Upper lobe of left lung (tissue), 6 donors: ENCODE data around the gene NR5A1. TPM values are rescaled to one million over a fixed set of nuclear protein-coding genes. Genes with fewer than 3 reads are reported as not detected.

Experiments used
- ATAC-seq, 2 donors: fragments of 200-7000 bp; cut with Tn5 transposase; one replicate each; pipeline ENCODE4 v1.9.1; 2022; ENCODE audit warnings: mild to moderate bottlenecking in 2 of 2, moderate library complexity in 2 of 2; ENCODE audit not compliant: low FRiP score in 2 of 2
- DNase-seq, 2 donors: peaks; one replicate each; pipeline ENCODE4 v3.0.0-alpha.2; 2019 to 2020
- H3K27ac ChIP-seq, 4 donors: fragments of 200-600 bp; sonication (generic); one replicate each; pipeline ENCODE4 v1.5.1; 2016 to 2019
- H3K27me3 ChIP-seq, 4 donors: fragments of 200-600 bp; sonication (generic); one replicate each; pipeline ENCODE4 v1.5.1; 2017 to 2019
- H3K36me3 ChIP-seq, 4 donors: fragments of 200-600 bp; sonication (generic); one replicate each; pipeline ENCODE4 v1.5.1; 2016 to 2019
- H3K4me1 ChIP-seq, 4 donors: fragments of 200-600 bp; sonication (generic); one replicate each; pipeline ENCODE4 v1.5.1; 2018 to 2019
- H3K4me3 ChIP-seq, 4 donors: fragments of 200-600 bp; sonication (generic); one replicate each; pipeline ENCODE4 v1.5.1; 2017 to 2019; ENCODE audit warnings: mild to moderate bottlenecking in 2 of 4, moderate library complexity in 1 of 4
- H3K9me3 ChIP-seq, 4 donors: fragments of 200-600 bp; sonication (generic); one replicate each; pipeline ENCODE4 v1.5.1; 2018 to 2019
- EP300 ChIP-seq, 4 donors: sonication (generic); formaldehyde crosslinking; IDR thresholded peaks; one replicate each; pipeline ENCODE4 v1.5.1; 2017; ENCODE audit warnings: antibody characterized with exemption in 4 of 4, control low read depth in 2 of 4
- POLR2A ChIP-seq, 4 donors: fragments of 450-650 bp; IDR thresholded peaks; one replicate each; pipeline ENCODE4 v1.5.1; 2016 to 2017; ENCODE audit warnings: antibody characterized with exemption in 4 of 4, mild to moderate bottlenecking in 2 of 4
- POLR2AphosphoS5 ChIP-seq, 2 donors: sonication (generic); formaldehyde crosslinking; IDR thresholded peaks; one replicate each; pipeline ENCODE4 v1.5.1; 2017; ENCODE audit warnings: antibody characterized with exemption in 2 of 2
- WGBS, 2 donors: methylation state at CpG; one replicate each; pipeline ENCODE4 v1.1.5; 2017 to 2018; 5-methylcytosine and 5-hydroxymethylcytosine counted together
- total RNA-seq, 6 donors: library from RNA; depleted of rRNA in 4 of 6; stranded (reverse); fragments of >200 nt in 4 of 6; gene quantifications; one replicate each; pipeline versions ENCODE4 v1.1.0 to v1.2.1, GENCODE V29; 2016 to 2021
- TF ChIP-seq, protein P1 (sequence below), 6 experiments: fragments of 450-650 bp in 4 of 6; fragments of 200-600 bp in 2 of 6; sonication (generic) in 2 of 6; IDR thresholded peaks; one replicate each; pipeline ENCODE4 v1.5.1; 2016 to 2019; ENCODE audit warnings: antibody characterized with exemption in 6 of 6
- donor health status: DM: no; HTN: no; CAD: no; lungs with moderate emphysema.
- donor health status: DM: no; HTN: yes; CAD: no; lungs with severe emphysema.

Gene NR5A1
- total RNA-seq, 6 donors from 2014 or later: 0.30 to 0.49 TPM; not detected in 4

DNA sequence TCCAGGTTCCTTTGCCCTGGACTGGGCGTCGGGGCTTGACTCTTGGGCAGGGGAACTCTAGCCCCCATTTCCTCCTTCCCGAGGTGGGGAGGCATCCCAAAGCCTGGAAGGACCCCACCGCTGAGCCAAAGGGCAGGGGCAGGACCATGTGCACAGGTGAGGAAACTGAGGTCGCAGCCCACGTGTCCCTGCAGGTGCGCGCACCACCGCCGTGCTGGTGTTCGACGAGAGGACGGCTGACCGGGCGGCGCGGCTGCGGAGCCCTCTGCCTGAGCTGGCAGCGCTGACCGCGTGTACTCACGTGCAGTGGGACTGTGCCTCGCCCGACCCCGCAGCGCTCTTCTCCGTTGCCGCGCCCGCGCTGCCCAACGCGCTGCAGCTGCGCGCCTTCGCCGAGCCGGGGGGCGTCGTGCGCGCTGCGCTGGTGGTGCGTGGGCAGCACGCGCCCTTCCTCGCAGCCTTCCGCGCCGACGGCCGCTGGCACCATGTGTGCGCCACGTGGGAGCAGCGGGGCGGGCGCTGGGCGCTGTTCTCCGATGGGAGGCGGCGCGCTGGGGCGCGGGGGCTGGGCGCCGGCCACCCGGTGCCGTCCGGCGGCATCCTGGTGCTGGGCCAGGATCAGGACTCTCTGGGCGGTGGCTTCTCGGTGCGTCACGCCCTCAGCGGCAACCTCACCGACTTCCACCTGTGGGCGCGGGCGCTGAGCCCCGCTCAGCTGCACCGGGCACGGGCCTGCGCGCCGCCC, 54.2 kb downstream of the NR5A1 start:
- peaks cover 0 to 32% (median 22%) of the 10 kb centered on the region in 4 donors for H3K27me3 ChIP-seq
- H3K4me3 ChIP-seq: peak overlapping the region in 3 of 4 donors; percentile 18 to 31 (median 29)

GRCh38 chr9:124452326-124452725, 54.9 kb downstream of the NR5A1 start:
- Histone ChIP-seq H3K9me3 (no peaks in the 10 kb centered on the region), H3K27ac (no peak overlapping the region), H3K4me3 (no peak overlapping the region), H3K27me3 (peaks cover 0 to 32% (median 22%) of the 10 kb centered on the region in 4 donors), H3K36me3 (no peaks in the 10 kb centered on the region), H3K4me1 (peaks cover 0 to 20% (median 9%) of the 10 kb centered on the region in 4 donors)
- ATAC-seq: no peak
- DNase-seq: peak in 1 of 2 donors; percentile 55
- 85 to 86% methylated on average over 10 to 14 of the region's 19 CpGs for WGBS, 2 donors
- TF ChIP-seq, protein P1, sequence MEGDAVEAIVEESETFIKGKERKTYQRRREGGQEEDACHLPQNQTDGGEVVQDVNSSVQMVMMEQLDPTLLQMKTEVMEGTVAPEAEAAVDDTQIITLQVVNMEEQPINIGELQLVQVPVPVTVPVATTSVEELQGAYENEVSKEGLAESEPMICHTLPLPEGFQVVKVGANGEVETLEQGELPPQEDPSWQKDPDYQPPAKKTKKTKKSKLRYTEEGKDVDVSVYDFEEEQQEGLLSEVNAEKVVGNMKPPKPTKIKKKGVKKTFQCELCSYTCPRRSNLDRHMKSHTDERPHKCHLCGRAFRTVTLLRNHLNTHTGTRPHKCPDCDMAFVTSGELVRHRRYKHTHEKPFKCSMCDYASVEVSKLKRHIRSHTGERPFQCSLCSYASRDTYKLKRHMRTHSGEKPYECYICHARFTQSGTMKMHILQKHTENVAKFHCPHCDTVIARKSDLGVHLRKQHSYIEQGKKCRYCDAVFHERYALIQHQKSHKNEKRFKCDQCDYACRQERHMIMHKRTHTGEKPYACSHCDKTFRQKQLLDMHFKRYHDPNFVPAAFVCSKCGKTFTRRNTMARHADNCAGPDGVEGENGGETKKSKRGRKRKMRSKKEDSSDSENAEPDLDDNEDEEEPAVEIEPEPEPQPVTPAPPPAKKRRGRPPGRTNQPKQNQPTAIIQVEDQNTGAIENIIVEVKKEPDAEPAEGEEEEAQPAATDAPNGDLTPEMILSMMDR (IDR thresholded peaks at IDR 0.05): no peak
- no peak for TF ChIP-seq EP300 (IDR thresholded peaks at IDR 0.05)
- no peak for TF ChIP-seq POLR2A (IDR thresholded peaks at IDR 0.05)
- TF ChIP-seq POLR2AphosphoS5 (IDR thresholded peaks at IDR 0.05): no peak

More for the DNA sequence above, 54.2 kb downstream of the NR5A1 start:
- DNase-seq: peak in 1 of 2 donors; percentile 79
- Histone ChIP-seq H3K4me1 (peaks cover 0 to 20% (median 9%) of the 10 kb centered on the region in 4 donors), H3K9me3 (no peaks in the 10 kb centered on the region), H3K27ac (no peak overlapping the region), H3K36me3 (no peaks in the 10 kb centered on the region)
- no peak for ATAC-seq
- WGBS, 2 donors: 50 to 68% methylated on average over 20 to 45 of the region's 85 CpGs
- TF ChIP-seq, protein P1 (IDR thresholded peaks at IDR 0.05): no peak
- no peak for TF ChIP-seq EP300 (IDR thresholded peaks at IDR 0.05)
- TF ChIP-seq POLR2AphosphoS5 (IDR thresholded peaks at IDR 0.05): no peak
- TF ChIP-seq POLR2A (IDR thresholded peaks at IDR 0.05): no peak

DNA sequence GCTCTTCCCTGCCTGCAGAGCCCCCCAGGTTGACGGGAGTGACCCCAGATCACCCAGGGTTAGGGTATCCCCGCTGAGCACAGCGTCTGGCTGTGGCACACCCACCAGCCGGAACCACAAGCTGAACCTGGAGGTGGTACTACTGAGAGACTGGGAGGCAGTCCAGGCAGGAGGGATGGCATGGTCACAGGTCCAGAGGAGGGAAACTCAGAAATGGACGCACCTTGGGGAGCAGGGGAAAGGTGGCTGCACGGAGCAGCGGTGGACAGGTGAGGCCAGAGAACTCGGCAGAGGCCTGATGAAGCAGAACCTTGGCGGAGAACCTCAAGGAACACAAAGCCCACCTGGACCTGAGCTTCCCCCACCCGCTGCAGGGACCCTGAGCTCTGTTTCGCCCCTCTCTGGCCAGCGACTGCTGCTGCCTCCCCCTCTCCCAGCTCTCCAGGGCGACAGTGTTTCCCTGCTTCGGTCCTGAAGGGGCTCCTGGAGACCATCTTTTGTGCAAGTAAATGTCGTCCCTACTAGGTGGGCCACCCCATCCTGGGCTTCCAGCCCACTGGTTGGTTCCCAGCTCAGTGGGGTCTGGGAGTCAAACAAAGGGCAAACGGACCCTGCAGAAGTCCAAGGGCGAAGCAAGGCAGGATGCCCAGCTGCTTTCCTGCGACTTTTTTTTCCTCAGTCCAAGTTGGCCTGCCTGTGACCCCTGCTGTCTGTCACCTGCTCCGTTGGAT, 56.1 kb downstream of the NR5A1 start:
- no peaks in the 10 kb centered on the region for H3K36me3 ChIP-seq
- no peak overlapping the region for H3K4me3 ChIP-seq
- H3K4me1 ChIP-seq: peaks cover 0 to 20% (median 9%) of the 10 kb centered on the region in 4 donors
- ATAC-seq (no peak), DNase-seq (peak in 1 of 2 donors; percentile 39)
- 43 to 50% methylated on average over 13 to 19 of the region's 19 CpGs for WGBS, 2 donors
- H3K9me3 ChIP-seq: no peaks in the 10 kb centered on the region
- no peak for TF ChIP-seq POLR2AphosphoS5 (IDR thresholded peaks at IDR 0.05)
- peaks cover 0 to 32% (median 22%) of the 10 kb centered on the region in 4 donors for H3K27me3 ChIP-seq
- H3K27ac ChIP-seq: no peak overlapping the region

DNA sequence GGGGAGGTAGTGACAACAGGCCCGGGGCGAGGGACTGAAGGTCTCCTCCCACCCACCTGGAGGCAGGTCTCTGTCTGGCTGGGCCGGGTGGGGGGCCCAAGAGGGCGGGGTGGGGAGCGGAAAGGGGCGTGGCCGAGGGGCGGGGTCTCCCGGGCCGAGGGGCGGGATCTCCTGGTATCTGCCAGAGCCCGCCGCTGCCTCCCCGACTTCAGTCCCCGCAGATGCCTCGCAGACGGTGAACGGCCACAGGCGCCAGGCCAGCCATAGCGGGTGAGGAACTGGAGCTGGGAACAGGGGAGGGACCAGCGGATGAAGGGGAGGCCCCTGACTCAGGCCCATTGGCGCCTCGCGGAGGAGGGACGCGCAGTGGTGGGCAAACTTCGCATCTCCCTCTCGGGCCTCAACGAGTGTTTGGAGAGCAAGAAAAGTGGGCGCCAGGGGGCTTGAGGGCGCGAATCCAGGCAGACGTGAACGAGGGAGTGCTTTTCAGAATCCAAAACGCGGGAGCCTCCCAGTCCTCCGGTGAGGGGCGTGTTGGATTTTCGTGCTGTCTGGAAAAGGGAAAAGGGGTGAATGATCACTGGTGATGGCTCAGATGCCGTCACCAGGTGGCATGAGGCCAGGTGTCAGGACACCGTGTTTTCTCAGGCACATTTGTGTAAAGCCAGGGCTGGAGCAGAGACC, 56.8 kb downstream of the NR5A1 start, which contains the start of gene ADGRD2:
Gene ADGRD2, plus strand, starts transcription at position 211 of the 684 bp plus-strand sequence. CDS start 1,216 bp downstream, outside the sequence.
- ATAC-seq (peak in 1 of 2 donors; percentile 16), DNase-seq (peak in 1 of 2 donors; percentile 81)
- Histone ChIP-seq H3K9me3 (no peaks in the 10 kb centered on the region), H3K27ac (no peak within 1 kb of the TSS), H3K4me3 (no peak within 1 kb of the TSS), H3K36me3 (no peaks in the 10 kb centered on the region), H3K4me1 (peaks cover 0 to 20% (median 9%) of the 10 kb centered on the region in 4 donors), H3K27me3 (peaks cover 0 to 32% (median 22%) of the 10 kb centered on the region in 4 donors)
- TF ChIP-seq POLR2A (IDR thresholded peaks at IDR 0.05): no peak
- TF ChIP-seq POLR2AphosphoS5 (IDR thresholded peaks at IDR 0.05): no peak
- no peak for TF ChIP-seq EP300 (IDR thresholded peaks at IDR 0.05)
- TF ChIP-seq, protein P1 (IDR thresholded peaks at IDR 0.05): no peak
- 4 to 10% methylated on average over 22 to 27 of the region's 41 CpGs for WGBS, 2 donors
